Osteoblast (primary cell): ENCODE data around the gene PROM1. TPM values are rescaled to one million over a fixed set of nuclear protein-coding genes. Genes with fewer than 3 reads are reported as not detected.
A peak's percentile ranks its signal among the peaks of the same experiment; 100 is the strongest.

Experiments
- DNase-seq: peaks from one replicate; pipeline ENCODE4 v3.0.0; 2011; ENCODE audit warnings: low spot score, mixed read lengths; ENCODE audit not compliant: insufficient read length; ENCODE audit errors: missing footprints
- H2AFZ ChIP-seq: 2 replicates; pipeline ENCODE4 v1.6.0; 2011; ENCODE audit warnings: mild to moderate bottlenecking, low read length
- H3K27ac ChIP-seq: 2 replicates; pipeline ENCODE4 v1.5.1; 2011; ENCODE audit warnings: mild to moderate bottlenecking, low read depth, low read length, moderate library complexity
- H3K27me3 ChIP-seq: 2 replicates; pipeline ENCODE4 v1.6.0; 2012; ENCODE audit warnings: mild to moderate bottlenecking, control low read depth, inconsistent platforms, low read length, moderate library complexity; ENCODE audit not compliant: insufficient read depth
- H3K36me3 ChIP-seq: 2 replicates; pipeline ENCODE4 v1.5.1; 2011; ENCODE audit warnings: mild to moderate bottlenecking, low read length, control low read depth, moderate library complexity; ENCODE audit not compliant: insufficient read depth
- H3K4me1 ChIP-seq: 2 replicates; pipeline ENCODE4 v1.5.1; 2011; ENCODE audit warnings: mild to moderate bottlenecking, low read length, control low read depth, moderate library complexity; ENCODE audit not compliant: insufficient read depth
- H3K4me2 ChIP-seq: 2 replicates; pipeline ENCODE4 v1.6.0; 2011; ENCODE audit warnings: mild to moderate bottlenecking, low read length; ENCODE audit not compliant: insufficient read depth
- H3K4me3 ChIP-seq: fragments of 200-600 bp; sonication (generic); 3 replicates; pipeline ENCODE4 v1.5.1; 2012; ENCODE audit warnings: mild to moderate bottlenecking, low read length, inconsistent platforms; ENCODE audit not compliant: insufficient read depth
- H3K79me2 ChIP-seq: 2 replicates; pipeline ENCODE4 v1.6.0; 2012; ENCODE audit warnings: mild to moderate bottlenecking, low read length, control low read depth, inconsistent platforms; ENCODE audit not compliant: insufficient read depth
- H3K9me3 ChIP-seq: 2 replicates; pipeline ENCODE4 v1.5.1; 2011; ENCODE audit warnings: low read depth, low read length, control low read depth
- H4K20me1 ChIP-seq: 2 replicates; pipeline ENCODE4 v1.6.0; 2012; ENCODE audit warnings: mild to moderate bottlenecking, low read length, control low read depth; ENCODE audit not compliant: insufficient read depth
- CTCF ChIP-seq: IDR thresholded peaks from 2 replicates; pipeline ENCODE4 v1.5.1; 2011; ENCODE audit warnings: mild to moderate bottlenecking, low read depth, low read length, moderate library complexity; ENCODE audit errors: extremely low read depth
- total RNA-seq: library from RNA; depleted of rRNA; stranded (reverse); fragments of >200 nt; gene quantifications from 2 replicates; pipeline ENCODE4 v1.2.3, GENCODE V29; 2012

Gene PROM1
- total RNA-seq, 1 donor, result not detected

- H4K20me1 ChIP-seq, result no peaks in the 10 kb centered on the region
- H3K4me1 ChIP-seq, result no peaks in the 10 kb centered on the region
- TF ChIP-seq CTCF, result no peak
- no peak overlapping the region for H3K27ac ChIP-seq
- H2AFZ ChIP-seq, result no peak overlapping the region
- no peak overlapping the region for H3K4me3 ChIP-seq
- H3K4me2 ChIP-seq, result no peak overlapping the region
- no peak for DNase-seq
- peaks cover 18% of the 10 kb centered on the region for H3K27me3 ChIP-seq
- no peaks in the 10 kb centered on the region for H3K9me3 ChIP-seq
- H3K79me2 ChIP-seq, result no peaks in the 10 kb centered on the region
- no peaks in the 10 kb centered on the region for H3K36me3 ChIP-seq
Observed at GRCh38 chr4:16116019-16116418, 32.2 kb upstream of the PROM1 start.

GRCh38 chr4:16114546-16114945, 30.7 kb upstream of the PROM1 start:
- Histone ChIP-seq H3K36me3 (no peaks in the 10 kb centered on the region), H3K79me2 (no peaks in the 10 kb centered on the region), H3K27ac (no peak overlapping the region), H3K4me2 (no peak overlapping the region), H3K4me3 (no peak overlapping the region), H3K4me1 (no peaks in the 10 kb centered on the region), H3K9me3 (no peaks in the 10 kb centered on the region), H4K20me1 (no peaks in the 10 kb centered on the region), H3K27me3 (peaks cover 18% of the 10 kb centered on the region), H2AFZ (no peak overlapping the region)
- no peak for DNase-seq
- no peak for TF ChIP-seq CTCF

GRCh38 chr4:16113741-16114140, 29.9 kb upstream of the PROM1 start:
- Histone ChIP-seq H3K9me3 (no peaks in the 10 kb centered on the region), H4K20me1 (no peaks in the 10 kb centered on the region), H3K79me2 (no peaks in the 10 kb centered on the region), H3K4me1 (no peaks in the 10 kb centered on the region), H3K27me3 (peaks cover 18% of the 10 kb centered on the region), H3K27ac (no peak overlapping the region), H3K36me3 (no peaks in the 10 kb centered on the region), H3K4me3 (no peak overlapping the region), H2AFZ (no peak overlapping the region), H3K4me2 (no peak overlapping the region)
- no peak for DNase-seq
- no peak for TF ChIP-seq CTCF

GRCh38 chr4:16111533-16111932, 27.7 kb upstream of the PROM1 start:
- peaks cover 16% of the 10 kb centered on the region for H3K27me3 ChIP-seq
- no peaks in the 10 kb centered on the region for H4K20me1 ChIP-seq
- H3K4me3 ChIP-seq, result no peak overlapping the region
- H3K79me2 ChIP-seq, result no peaks in the 10 kb centered on the region
- TF ChIP-seq CTCF, result no peak
- peak; percentile 52 for DNase-seq
- H3K36me3 ChIP-seq, result no peaks in the 10 kb centered on the region
- no peaks in the 10 kb centered on the region for H3K9me3 ChIP-seq
- no peaks in the 10 kb centered on the region for H3K4me1 ChIP-seq
- no peak overlapping the region for H2AFZ ChIP-seq
- H3K4me2 ChIP-seq, result no peak overlapping the region
- H3K27ac ChIP-seq, result no peak overlapping the region
